Adrenal gland (tissue), 5 donors: ENCODE data around the gene RASEF.

Source experiments
- POLR2A ChIP-seq, 2 donors: fragments of 450-650 bp; IDR thresholded peaks; one replicate each; pipeline ENCODE4 v1.6.1; 2017; ENCODE audit warnings: antibody characterized with exemption in 2 of 2, mild to moderate bottlenecking in 2 of 2, moderate library complexity in 1 of 2
- TF ChIP-seq, protein P1 (sequence below), 6 experiments: fragments of 450-650 bp in 4 of 6; fragments of 200-600 bp in 2 of 6; sonication (generic) in 1 of 6; IDR thresholded peaks; 1 replicate in 5 of 6; 2 replicates in 1 of 6; pipeline versions ENCODE4 v1.5.1 to v1.8.0; 2016 to 2021; ENCODE audit warnings: antibody characterized with exemption in 6 of 6, mild to moderate bottlenecking in 2 of 6, moderate library complexity in 1 of 6
- donor health status: DM: no; HTN: no; CAD: no.

DNA sequence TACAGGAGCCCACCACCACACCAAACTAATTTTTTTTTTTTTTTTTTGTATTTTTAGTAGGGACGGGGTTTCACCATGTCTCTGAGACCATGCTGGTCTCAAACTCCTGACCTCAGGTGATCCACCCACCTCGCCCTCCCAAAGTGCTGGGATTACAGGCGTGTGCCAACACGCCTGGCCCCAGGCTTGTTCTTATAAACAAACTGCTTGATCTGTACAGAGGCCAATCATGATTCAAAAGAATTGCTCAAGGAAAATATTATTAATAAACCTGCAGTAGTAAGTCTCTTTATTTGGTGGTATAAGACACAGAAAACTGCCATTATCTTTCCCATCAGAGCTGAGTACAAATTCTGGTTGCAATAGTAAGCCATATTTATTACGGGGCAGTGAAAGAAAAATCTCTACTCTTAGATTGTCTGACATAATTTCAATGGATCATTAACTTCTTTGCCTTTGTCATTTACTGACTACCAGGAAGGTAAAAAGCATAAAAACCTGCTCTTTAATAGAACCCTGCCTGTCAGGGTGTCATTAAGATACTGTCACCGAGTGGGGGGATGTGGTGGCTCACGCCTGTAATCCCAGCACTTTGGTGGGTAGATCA, 33.3 kb downstream of the RASEF start:
- TF ChIP-seq, protein P1, sequence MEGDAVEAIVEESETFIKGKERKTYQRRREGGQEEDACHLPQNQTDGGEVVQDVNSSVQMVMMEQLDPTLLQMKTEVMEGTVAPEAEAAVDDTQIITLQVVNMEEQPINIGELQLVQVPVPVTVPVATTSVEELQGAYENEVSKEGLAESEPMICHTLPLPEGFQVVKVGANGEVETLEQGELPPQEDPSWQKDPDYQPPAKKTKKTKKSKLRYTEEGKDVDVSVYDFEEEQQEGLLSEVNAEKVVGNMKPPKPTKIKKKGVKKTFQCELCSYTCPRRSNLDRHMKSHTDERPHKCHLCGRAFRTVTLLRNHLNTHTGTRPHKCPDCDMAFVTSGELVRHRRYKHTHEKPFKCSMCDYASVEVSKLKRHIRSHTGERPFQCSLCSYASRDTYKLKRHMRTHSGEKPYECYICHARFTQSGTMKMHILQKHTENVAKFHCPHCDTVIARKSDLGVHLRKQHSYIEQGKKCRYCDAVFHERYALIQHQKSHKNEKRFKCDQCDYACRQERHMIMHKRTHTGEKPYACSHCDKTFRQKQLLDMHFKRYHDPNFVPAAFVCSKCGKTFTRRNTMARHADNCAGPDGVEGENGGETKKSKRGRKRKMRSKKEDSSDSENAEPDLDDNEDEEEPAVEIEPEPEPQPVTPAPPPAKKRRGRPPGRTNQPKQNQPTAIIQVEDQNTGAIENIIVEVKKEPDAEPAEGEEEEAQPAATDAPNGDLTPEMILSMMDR (IDR thresholded peaks at IDR 0.05), result no peak
- TF ChIP-seq POLR2A (IDR thresholded peaks at IDR 0.05), result no peak
